ENCODE data around the gene NT5C1A. TPM values are rescaled to one million over a fixed set of nuclear protein-coding genes. Genes with fewer than 3 reads are reported as not detected.

Gene NT5C1A
- total and polyA plus RNA-seq, 5 donors from 2014 or later: 0.37 to 0.47 TPM; not detected in 3

DNA sequence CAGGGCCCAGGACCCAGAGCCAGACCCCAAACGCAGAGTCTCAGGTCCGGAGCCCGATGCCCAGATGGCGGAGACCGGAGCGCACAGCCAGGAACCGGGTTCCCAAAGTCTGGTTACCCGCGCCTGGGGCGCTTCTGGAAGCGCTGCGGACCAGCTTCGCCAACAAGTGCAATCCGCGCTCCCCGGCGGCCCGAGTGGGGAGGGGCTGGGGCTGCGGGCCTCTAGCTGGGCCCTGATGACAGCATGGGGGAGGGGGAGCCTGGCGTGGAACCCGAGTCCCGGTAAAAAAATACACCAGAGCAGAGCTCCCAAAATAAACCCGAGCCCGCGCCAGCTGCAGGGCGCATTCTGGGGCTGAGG lies 494 bp downstream of the NT5C1A start:
- DNase-seq: no peak
- no peak overlapping the region for H3K27ac ChIP-seq (ENCODE audit: insufficient read depth, low read length, poor library complexity, severe bottlenecking)
- no peaks in the 10 kb centered on the region for H3K36me3 ChIP-seq (ENCODE audit: control insufficient read depth, insufficient read depth, low read length)
- ATAC-seq (ENCODE audit: low read depth in 2 of 2): peak in 1 of 2 donors; percentile 5
- H3K4me3 Mint-ChIP-seq: peak overlapping the region in 2 of 4 donors; percentile 62 to 69
- peaks cover 0 to 2% (median 0%) of the 10 kb centered on the region in 7 donors for H3K9me3 Mint-ChIP-seq
- peaks cover 4 to 18% (median 11%) of the 10 kb centered on the region in 4 donors for H3K4me1 Mint-ChIP-seq
- H3K27ac Mint-ChIP-seq: no peak overlapping the region
- H3K9me3 ChIP-seq (ENCODE audit: control insufficient read depth in 2 of 2, low read length in 2 of 2): no peaks in the 10 kb centered on the region
- H3K27me3 Mint-ChIP-seq: peaks cover 27% of the 10 kb centered on the region
- peaks cover 20% of the 10 kb centered on the region for H3K4me1 ChIP-seq (ENCODE audit: control insufficient read depth, insufficient read depth, low read length, poor library complexity, severe bottlenecking)
- peak overlapping the region; percentile 26 for H3K4me3 ChIP-seq (ENCODE audit: low read depth, low read length)
- peaks cover 1% of the 10 kb centered on the region for H3K36me3 Mint-ChIP-seq
- peaks cover 9% of the 10 kb centered on the region for H3K27me3 ChIP-seq (ENCODE audit: control insufficient read depth, insufficient read depth, low read length)

GRCh38 chr1:39670689-39671088 lies 1.2 kb downstream of the NT5C1A start:
- no peak overlapping the region for H3K4me3 ChIP-seq (ENCODE audit: low read depth, low read length)
- H3K27me3 Mint-ChIP-seq: peaks cover 27% of the 10 kb centered on the region
- H3K27me3 ChIP-seq (ENCODE audit: control insufficient read depth, insufficient read depth, low read length): peaks cover 9% of the 10 kb centered on the region
- H3K4me1 Mint-ChIP-seq: peaks cover 4 to 18% (median 11%) of the 10 kb centered on the region in 4 donors
- no peaks in the 10 kb centered on the region for H3K36me3 Mint-ChIP-seq
- no peak for ATAC-seq (ENCODE audit: low read depth in 2 of 2)
- no peak overlapping the region for H3K27ac Mint-ChIP-seq
- DNase-seq: no peak
- H3K4me3 Mint-ChIP-seq: peak overlapping the region in 2 of 4 donors; percentile 39 to 62
- no peaks in the 10 kb centered on the region for H3K9me3 ChIP-seq (ENCODE audit: control insufficient read depth in 2 of 2, low read length in 2 of 2)
- H3K36me3 ChIP-seq (ENCODE audit: control insufficient read depth, insufficient read depth, low read length): no peaks in the 10 kb centered on the region
- H3K9me3 Mint-ChIP-seq: peaks cover 0 to 2% (median 0%) of the 10 kb centered on the region in 7 donors
- no peak overlapping the region for H3K27ac ChIP-seq (ENCODE audit: insufficient read depth, low read length, poor library complexity, severe bottlenecking)
- peaks cover 20% of the 10 kb centered on the region for H3K4me1 ChIP-seq (ENCODE audit: control insufficient read depth, insufficient read depth, low read length, poor library complexity, severe bottlenecking)

DNA sequence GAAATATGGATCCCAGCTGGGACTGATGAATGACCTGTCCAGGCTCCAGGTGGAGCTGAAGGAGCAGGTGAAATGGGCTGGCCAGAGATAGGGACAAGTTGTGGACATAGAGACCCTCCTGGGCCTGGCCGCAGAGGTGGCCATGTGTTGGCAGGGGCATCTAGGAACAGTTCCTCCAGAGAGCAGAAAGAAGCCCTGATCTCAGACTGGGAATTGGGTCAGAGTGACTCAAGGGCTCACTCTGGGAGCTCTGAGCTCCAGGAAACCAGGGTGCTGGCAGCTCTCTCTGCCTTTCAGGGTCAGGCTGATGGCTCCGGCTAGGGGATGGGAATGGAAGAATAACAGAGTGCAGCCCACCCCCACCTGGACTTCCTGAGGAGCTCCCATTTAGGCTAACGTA lies 3.0 kb downstream of the NT5C1A start:
- no peaks in the 10 kb centered on the region for H3K36me3 ChIP-seq (ENCODE audit: control insufficient read depth, insufficient read depth, low read length)
- Mint-ChIP-seq H3K4me3 (no peak overlapping the region), H3K36me3 (no peaks in the 10 kb centered on the region), H3K9me3 (peaks cover 0 to 2% (median 0%) of the 10 kb centered on the region in 7 donors), H3K27me3 (peaks cover 27% of the 10 kb centered on the region), H3K4me1 (peaks cover 4 to 18% (median 11%) of the 10 kb centered on the region in 4 donors), H3K27ac (no peak overlapping the region)
- peaks cover 20% of the 10 kb centered on the region for H3K4me1 ChIP-seq (ENCODE audit: control insufficient read depth, insufficient read depth, low read length, poor library complexity, severe bottlenecking)
- no peaks in the 10 kb centered on the region for H3K9me3 ChIP-seq (ENCODE audit: control insufficient read depth in 2 of 2, low read length in 2 of 2)
- H3K27ac ChIP-seq (ENCODE audit: insufficient read depth, low read length, poor library complexity, severe bottlenecking): no peak overlapping the region
- ATAC-seq (ENCODE audit: low read depth in 2 of 2) (no peak), DNase-seq (no peak)
- peaks cover 9% of the 10 kb centered on the region for H3K27me3 ChIP-seq (ENCODE audit: control insufficient read depth, insufficient read depth, low read length)
- no peak overlapping the region for H3K4me3 ChIP-seq (ENCODE audit: low read depth, low read length)

DNA sequence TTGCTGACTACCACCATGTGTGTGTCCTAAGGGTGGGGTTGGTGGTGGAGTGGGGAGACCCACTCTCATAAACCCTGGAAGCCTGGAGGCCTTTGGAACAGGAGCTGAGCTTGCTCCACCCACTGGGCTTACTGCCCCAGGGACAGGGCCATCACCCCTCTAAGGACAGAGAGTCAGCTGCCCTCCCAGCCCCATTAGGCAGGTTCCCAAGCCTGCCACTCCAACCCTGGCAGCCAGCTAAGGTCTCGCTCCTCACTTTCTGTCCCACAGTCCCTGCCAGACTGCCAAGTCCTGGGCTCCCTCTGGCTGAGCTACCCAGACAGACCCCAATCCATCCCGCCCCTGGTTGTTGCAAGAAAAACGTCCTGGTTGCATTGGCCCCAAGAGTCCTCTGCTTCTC lies 3.8 kb downstream of the NT5C1A start:
- Mint-ChIP-seq H3K4me3 (no peak overlapping the region), H3K27me3 (peaks cover 24% of the 10 kb centered on the region), H3K4me1 (peaks cover 4 to 18% (median 11%) of the 10 kb centered on the region in 4 donors), H3K27ac (no peak overlapping the region), H3K9me3 (peaks cover 0 to 2% (median 0%) of the 10 kb centered on the region in 7 donors), H3K36me3 (no peaks in the 10 kb centered on the region)
- Histone ChIP-seq H3K27ac (ENCODE audit: insufficient read depth, low read length, poor library complexity, severe bottlenecking) (no peak overlapping the region), H3K4me1 (ENCODE audit: control insufficient read depth, insufficient read depth, low read length, poor library complexity, severe bottlenecking) (peaks cover 20% of the 10 kb centered on the region), H3K4me3 (ENCODE audit: low read depth, low read length) (no peak overlapping the region), H3K36me3 (ENCODE audit: control insufficient read depth, insufficient read depth, low read length) (no peaks in the 10 kb centered on the region), H3K9me3 (ENCODE audit: control insufficient read depth in 2 of 2, low read length in 2 of 2) (no peaks in the 10 kb centered on the region), H3K27me3 (ENCODE audit: control insufficient read depth, insufficient read depth, low read length) (peaks cover 9% of the 10 kb centered on the region)
- ATAC-seq (ENCODE audit: low read depth in 2 of 2): no peak
- DNase-seq: no peak

- H3K36me3 ChIP-seq (ENCODE audit: control insufficient read depth, insufficient read depth, low read length): no peaks in the 10 kb centered on the region
- Mint-ChIP-seq H3K4me1 (peaks cover 4 to 14% (median 11%) of the 10 kb centered on the region in 4 donors), H3K27ac (peak overlapping the region in 2 of 3 donors; percentile 5 to 45)
Observed at GRCh38 chr1:39666772-39667171, 5.1 kb downstream of the NT5C1A start.

DNA sequence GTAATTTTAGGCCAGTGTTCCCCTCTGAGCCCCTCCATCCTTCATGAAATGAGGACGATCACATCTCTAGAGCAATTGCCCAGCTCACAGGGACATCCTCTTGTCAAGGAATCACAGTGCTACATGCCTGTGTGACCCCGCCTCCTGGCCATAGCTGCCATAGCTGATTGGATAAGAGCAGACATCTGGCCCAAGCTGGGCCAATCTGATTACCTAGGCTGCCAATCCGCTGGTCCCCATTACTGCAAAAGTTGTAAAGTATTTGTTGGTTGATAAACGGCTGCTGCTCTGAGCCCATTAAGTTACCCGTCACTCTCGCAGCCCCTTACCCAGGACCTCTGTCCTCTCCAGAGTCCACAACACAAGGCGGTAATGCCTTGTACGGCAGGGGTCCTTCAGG lies 8.3 kb downstream of the NT5C1A start:
- Histone ChIP-seq H3K27me3 (ENCODE audit: control insufficient read depth, insufficient read depth, low read length) (no peaks in the 10 kb centered on the region), H3K4me1 (ENCODE audit: control insufficient read depth, insufficient read depth, low read length, poor library complexity, severe bottlenecking) (no peaks in the 10 kb centered on the region), H3K4me3 (ENCODE audit: low read depth, low read length) (no peak overlapping the region), H3K27ac (ENCODE audit: insufficient read depth, low read length, poor library complexity, severe bottlenecking) (no peak overlapping the region), H3K9me3 (ENCODE audit: control insufficient read depth in 2 of 2, low read length in 2 of 2) (no peaks in the 10 kb centered on the region), H3K36me3 (ENCODE audit: control insufficient read depth, insufficient read depth, low read length) (no peaks in the 10 kb centered on the region)
- Mint-ChIP-seq H3K36me3 (no peaks in the 10 kb centered on the region), H3K9me3 (peaks cover 0 to 2% (median 0%) of the 10 kb centered on the region in 7 donors), H3K27ac (no peak overlapping the region), H3K4me3 (no peak overlapping the region), H3K27me3 (peaks cover 4% of the 10 kb centered on the region), H3K4me1 (peaks cover 4 to 13% (median 7%) of the 10 kb centered on the region in 4 donors)
- ATAC-seq (ENCODE audit: low read depth in 2 of 2) (no peak), DNase-seq (no peak)

More at GRCh38 chr1:39666772-39667171, 5.1 kb downstream of the NT5C1A start:
- Histone ChIP-seq H3K9me3 (ENCODE audit: control insufficient read depth in 2 of 2, low read length in 2 of 2) (no peaks in the 10 kb centered on the region), H3K4me3 (ENCODE audit: low read depth, low read length) (no peak overlapping the region), H3K27me3 (ENCODE audit: control insufficient read depth, insufficient read depth, low read length) (peaks cover 9% of the 10 kb centered on the region), H3K27ac (ENCODE audit: insufficient read depth, low read length, poor library complexity, severe bottlenecking) (no peak overlapping the region), H3K4me1 (ENCODE audit: control insufficient read depth, insufficient read depth, low read length, poor library complexity, severe bottlenecking) (peaks cover 10% of the 10 kb centered on the region)
- Mint-ChIP-seq H3K27me3 (peaks cover 17% of the 10 kb centered on the region), H3K4me3 (no peak overlapping the region), H3K9me3 (peaks cover 0 to 2% (median 0%) of the 10 kb centered on the region in 7 donors), H3K36me3 (no peaks in the 10 kb centered on the region)
- ATAC-seq (ENCODE audit: low read depth in 2 of 2) (peak in 1 of 2 donors; percentile 23), DNase-seq (peak in 1 of 3 donors; percentile 63)

GRCh38 chr1:39662861-39663260 lies 9.0 kb downstream of the NT5C1A start:
- Histone ChIP-seq H3K4me3 (ENCODE audit: low read depth, low read length) (no peak overlapping the region), H3K27me3 (ENCODE audit: control insufficient read depth, insufficient read depth, low read length) (no peaks in the 10 kb centered on the region), H3K4me1 (ENCODE audit: control insufficient read depth, insufficient read depth, low read length, poor library complexity, severe bottlenecking) (peaks cover 2% of the 10 kb centered on the region), H3K9me3 (ENCODE audit: control insufficient read depth in 2 of 2, low read length in 2 of 2) (no peaks in the 10 kb centered on the region), H3K27ac (ENCODE audit: insufficient read depth, low read length, poor library complexity, severe bottlenecking) (no peak overlapping the region), H3K36me3 (ENCODE audit: control insufficient read depth, insufficient read depth, low read length) (no peaks in the 10 kb centered on the region)
- Mint-ChIP-seq H3K27me3 (no peaks in the 10 kb centered on the region), H3K27ac (no peak overlapping the region), H3K9me3 (peaks cover 0 to 2% (median 0%) of the 10 kb centered on the region in 7 donors), H3K4me3 (no peak overlapping the region), H3K4me1 (peaks cover 4 to 16% (median 9%) of the 10 kb centered on the region in 4 donors), H3K36me3 (no peaks in the 10 kb centered on the region)
- no peak for DNase-seq
- no peak for ATAC-seq (ENCODE audit: low read depth in 2 of 2)

DNA sequence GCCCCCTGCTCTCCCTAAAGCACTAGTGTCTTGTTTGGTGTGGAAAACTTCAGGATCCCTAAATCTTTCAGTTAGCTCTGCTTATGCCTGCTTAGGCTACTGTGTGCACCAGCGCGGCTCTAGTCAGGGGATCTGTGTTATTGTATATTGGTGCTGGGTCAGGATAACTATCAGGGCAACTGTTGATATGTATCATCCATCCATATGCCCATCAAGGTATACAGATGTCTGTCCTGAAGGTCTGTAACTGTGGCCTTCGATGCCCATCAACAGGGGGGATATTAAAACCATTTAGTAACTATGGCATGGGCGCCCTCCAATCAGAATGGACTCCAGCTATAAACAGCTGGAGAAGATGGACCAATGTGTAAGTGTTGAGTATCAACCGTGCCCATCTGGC lies 12.4 kb downstream of the NT5C1A start:
- no peaks in the 10 kb centered on the region for H3K36me3 Mint-ChIP-seq
- Histone ChIP-seq H3K4me1 (ENCODE audit: control insufficient read depth, insufficient read depth, low read length, poor library complexity, severe bottlenecking) (peaks cover 4% of the 10 kb centered on the region), H3K27ac (ENCODE audit: insufficient read depth, low read length, poor library complexity, severe bottlenecking) (no peak overlapping the region), H3K27me3 (ENCODE audit: control insufficient read depth, insufficient read depth, low read length) (no peaks in the 10 kb centered on the region), H3K9me3 (ENCODE audit: control insufficient read depth in 2 of 2, low read length in 2 of 2) (no peaks in the 10 kb centered on the region), H3K36me3 (ENCODE audit: control insufficient read depth, insufficient read depth, low read length) (no peaks in the 10 kb centered on the region), H3K4me3 (ENCODE audit: low read depth, low read length) (no peak overlapping the region)
- ATAC-seq (ENCODE audit: low read depth in 2 of 2) (no peak), DNase-seq (no peak)
- no peak overlapping the region for H3K27ac Mint-ChIP-seq
- H3K27me3 Mint-ChIP-seq: peaks cover under 1% of the 10 kb centered on the region
- no peaks in the 10 kb centered on the region for H3K9me3 Mint-ChIP-seq
- no peak overlapping the region for H3K4me3 Mint-ChIP-seq
- peaks cover 0 to 12% (median 4%) of the 10 kb centered on the region in 4 donors for H3K4me1 Mint-ChIP-seq
